Left lung (tissue), 10 donors: ENCODE results near the gene MUSK. TPM values are rescaled to one million over a fixed set of nuclear protein-coding genes. Genes with fewer than 3 reads are reported as not detected.

Source experiments
- ATAC-seq: fragments of 200-7000 bp; cut with Tn5 transposase; one replicate; pipeline ENCODE4 v1.9.1; 2020; ENCODE audit warnings: moderate library complexity
- DNase-seq, 4 donors: peaks; one replicate each; pipeline ENCODE4 v3.0.0-alpha.2; 2013 to 2020
- H3K27ac ChIP-seq, 2 donors: fragments of 200-600 bp; sonication (generic) in 1 of 2; one replicate each; pipeline versions ENCODE4 v1.5.0 to v1.8.0; 2020 to 2021
- H3K27me3 ChIP-seq, 2 donors: fragments of 200-600 bp; sonication (generic) in 1 of 2; one replicate each; pipeline versions ENCODE4 v1.5.0 to v1.8.0; 2020 to 2021
- H3K36me3 ChIP-seq, 2 donors: fragments of 200-600 bp; sonication (generic) in 1 of 2; one replicate each; pipeline versions ENCODE4 v1.5.0 to v1.8.0; 2020 to 2021
- H3K4me1 ChIP-seq, 2 donors: fragments of 200-600 bp; one replicate each; pipeline ENCODE4 v1.8.0; 2021
- H3K4me3 ChIP-seq, 2 donors: fragments of 200-600 bp; sonication (generic) in 1 of 2; one replicate each; pipeline versions ENCODE4 v1.5.0 to v1.8.0; 2020 to 2021; ENCODE audit warnings: mild to moderate bottlenecking in 1 of 2
- H3K9me3 ChIP-seq, 2 donors: fragments of 200-600 bp; sonication (generic) in 1 of 2; one replicate each; pipeline versions ENCODE4 v1.5.0 to v1.8.0; 2020 to 2021
- CTCF ChIP-seq, 2 donors: fragments of 200-600 bp; sonication (generic) in 1 of 2; IDR thresholded peaks; one replicate each; pipeline versions ENCODE4 v1.5.0 to v1.8.0; 2021; ENCODE audit warnings: antibody characterized with exemption in 2 of 2
- intact Hi-C, 2 donors: fragments of 100-400 bp; cut with DNase I; formaldehyde crosslinking; loops; one replicate each; pipeline versions ENCODE4 v1.11.2 to v1.14.2; 2022
- polyA plus RNA-seq, 6 donors: library from polyadenylated mRNA; unstranded; fragments of 120-200 nt; gene quantifications; one replicate each; pipeline ENCODE4 v1.2.1, GENCODE V29; 2013; ENCODE audit not compliant: insufficient read length in 6 of 6
- total RNA-seq, 2 donors: library from RNA; stranded (reverse); fragmentation: NEBNext Ultra II Directional; extraction: Animal tissue kit (Norgen Biotek cat#: 25700); gene quantifications; one replicate each; pipeline ENCODE4 v1.2.1, GENCODE V29; 2021
- donor health status: DM: no; HTN: yes; CAD: no.
- donor health status: DM: no; HTN: no; CAD: no.

Gene MUSK
- total and polyA plus RNA-seq, 8 donors = 0.33 to 1.1 (median 0.73) TPM

DNA sequence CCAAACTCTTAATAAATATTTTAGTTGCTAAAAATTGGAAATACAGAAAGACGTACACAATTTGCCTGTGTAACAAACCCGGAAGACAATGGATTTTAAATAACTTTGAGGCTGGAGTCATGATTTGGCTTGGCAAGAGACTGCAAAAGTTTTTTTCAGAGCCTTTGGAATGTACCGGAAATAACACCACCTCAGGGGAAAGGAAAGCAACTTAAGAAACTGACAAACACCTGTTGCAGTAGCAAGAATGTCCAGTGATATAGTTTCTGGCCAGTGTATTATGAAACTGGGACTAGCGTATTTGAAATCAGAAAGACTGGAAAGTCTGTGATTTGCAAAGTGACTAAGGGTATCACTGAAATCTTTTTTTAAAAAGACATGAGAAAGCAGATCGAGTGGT lies 842 bp downstream of the MUSK start:
- ATAC-seq (peak; percentile 49), DNase-seq (no peak)
- no peaks in the 10 kb centered on the region for H3K36me3 ChIP-seq
- intact Hi-C loops = no loop called here
- no peak for TF ChIP-seq CTCF (IDR thresholded peaks at IDR 0.05)
- no peaks in the 10 kb centered on the region for H3K27me3 ChIP-seq
- H3K27ac ChIP-seq = no peak overlapping the region
- H3K4me3 ChIP-seq = no peak overlapping the region
- peaks cover 0 to 5% of the 10 kb centered on the region in 2 donors for H3K4me1 ChIP-seq
- no peaks in the 10 kb centered on the region for H3K9me3 ChIP-seq

GRCh38 chr9:110671849-110672248 lies 3.3 kb downstream of the MUSK start:
- no peaks in the 10 kb centered on the region for H3K36me3 ChIP-seq
- intact Hi-C loops = no loop called here
- H3K4me1 ChIP-seq = peaks cover 0 to 5% of the 10 kb centered on the region in 2 donors
- H3K27ac ChIP-seq = no peak overlapping the region
- no peak for TF ChIP-seq CTCF (IDR thresholded peaks at IDR 0.05)
- peak; percentile 13 for ATAC-seq
- H3K27me3 ChIP-seq = no peaks in the 10 kb centered on the region
- no peaks in the 10 kb centered on the region for H3K9me3 ChIP-seq
- H3K4me3 ChIP-seq = no peak overlapping the region
- no peak for DNase-seq

DNA sequence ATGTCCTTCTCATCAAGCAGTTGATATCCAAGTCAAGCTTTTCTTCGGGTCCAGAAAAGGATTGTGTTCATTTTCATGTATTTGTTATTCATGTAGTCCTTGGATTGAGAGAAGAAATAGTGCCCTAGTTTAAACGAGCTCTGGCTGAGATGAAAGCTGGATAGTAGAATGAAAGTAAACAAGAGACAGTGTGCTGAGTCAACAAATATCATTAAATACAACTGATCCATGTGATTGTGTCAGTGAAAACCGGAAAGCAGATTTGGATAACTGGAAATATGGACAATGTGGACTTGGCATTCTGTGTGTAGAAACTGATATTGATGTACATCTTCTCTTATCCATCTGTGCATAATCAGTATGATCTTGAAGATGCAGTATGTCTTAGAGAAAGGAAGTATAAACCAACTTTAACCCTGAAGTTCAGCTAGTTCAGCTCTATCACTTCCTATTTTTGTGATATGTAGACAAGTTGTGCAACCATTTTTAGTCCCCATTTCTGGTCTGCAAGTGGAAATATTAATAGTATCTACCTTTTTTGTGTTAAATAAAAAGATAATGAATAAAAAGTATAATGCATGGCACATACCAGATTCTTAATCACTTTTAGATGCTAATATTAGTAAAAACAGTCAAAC lies 4.4 kb downstream of the MUSK start:
- intact Hi-C loops = no loop called here
- ATAC-seq = no peak
- H3K27me3 ChIP-seq = no peaks in the 10 kb centered on the region

GRCh38 chr9:110687497-110687896 lies 18.9 kb downstream of the MUSK start:
- Histone ChIP-seq H3K36me3 (no peaks in the 10 kb centered on the region), H3K27me3 (no peaks in the 10 kb centered on the region), H3K27ac (no peak overlapping the region), H3K4me3 (no peak overlapping the region), H3K4me1 (no peaks in the 10 kb centered on the region), H3K9me3 (no peaks in the 10 kb centered on the region)
- ATAC-seq = no peak
- no peak for TF ChIP-seq CTCF (IDR thresholded peaks at IDR 0.05)
- no peak for DNase-seq
- intact Hi-C loops = no loop called here

More for the DNA sequence above, 4.4 kb downstream of the MUSK start:
- TF ChIP-seq CTCF (IDR thresholded peaks at IDR 0.05) = no peak
- no peak overlapping the region for H3K4me3 ChIP-seq
- no peak overlapping the region for H3K27ac ChIP-seq
- no peaks in the 10 kb centered on the region for H3K9me3 ChIP-seq
- no peaks in the 10 kb centered on the region for H3K36me3 ChIP-seq
- peaks cover 0 to 5% of the 10 kb centered on the region in 2 donors for H3K4me1 ChIP-seq
- DNase-seq = no peak

- Histone ChIP-seq H3K4me1 (no peaks in the 10 kb centered on the region), H3K9me3 (no peaks in the 10 kb centered on the region), H3K36me3 (no peaks in the 10 kb centered on the region), H3K27me3 (no peaks in the 10 kb centered on the region), H3K27ac (no peak overlapping the region), H3K4me3 (no peak overlapping the region)
- intact Hi-C loops = no loop called here
- ATAC-seq (no peak), DNase-seq (no peak)
- TF ChIP-seq CTCF (IDR thresholded peaks at IDR 0.05) = no peak
Measured at GRCh38 chr9:110688329-110688728, 19.7 kb downstream of the MUSK start.
